Measurements from ENCODE around the gene CERKL.

CERKL gene

DNA sequence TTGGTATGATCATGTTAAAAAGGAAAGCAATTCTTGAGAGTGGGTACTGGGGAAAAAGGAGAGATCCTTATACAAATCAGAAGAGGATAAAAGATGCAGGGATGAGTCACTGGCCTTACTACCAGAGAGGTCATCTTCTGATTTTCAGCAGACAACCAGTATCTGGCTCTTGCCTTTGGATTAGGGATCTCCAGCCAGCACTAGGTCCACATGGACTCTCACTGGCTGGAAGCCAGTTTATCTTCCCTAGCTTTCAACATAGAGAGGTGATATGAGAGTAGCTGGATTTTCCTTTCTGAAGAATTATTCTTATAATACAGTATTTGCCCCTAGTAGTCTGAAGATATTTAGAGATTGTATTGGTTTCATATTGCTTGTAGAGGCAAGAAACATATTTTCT is 30.2 kb downstream of the CERKL start:
- no peak for DNase-seq (ENCODE audit: low spot score)

GRCh38 chr2:181623159-181623558 is 33.7 kb downstream of the CERKL start:
- no peak for DNase-seq (ENCODE audit: low spot score)

GRCh38 chr2:181621779-181622490 is 35.0 kb downstream of the CERKL start:
- DNase-seq (ENCODE audit: low spot score): no peak

DNA sequence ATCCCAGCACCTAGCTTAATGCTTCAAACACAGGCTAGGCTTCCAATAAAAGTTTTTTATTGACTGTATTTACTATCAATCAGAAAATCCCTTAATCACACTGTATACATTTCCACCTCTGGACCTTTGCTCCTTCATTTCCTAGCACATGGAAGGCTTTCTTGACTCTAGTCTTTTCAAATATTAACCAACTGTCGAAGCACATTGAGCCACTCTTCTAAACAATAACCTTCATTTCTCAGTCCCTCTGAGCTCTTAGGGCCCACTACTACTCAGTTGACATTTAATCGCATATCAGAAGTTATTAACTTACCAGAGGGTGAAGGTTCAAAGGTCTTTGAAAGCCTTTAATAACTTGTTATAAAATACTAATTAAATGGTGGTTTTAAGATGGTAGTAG is 37.4 kb downstream of the CERKL start:
- no peak for DNase-seq (ENCODE audit: low spot score)

- DNase-seq (ENCODE audit: low spot score): no peak
Observed at GRCh38 chr2:181616715-181617114, 40.2 kb downstream of the CERKL start.

DNA sequence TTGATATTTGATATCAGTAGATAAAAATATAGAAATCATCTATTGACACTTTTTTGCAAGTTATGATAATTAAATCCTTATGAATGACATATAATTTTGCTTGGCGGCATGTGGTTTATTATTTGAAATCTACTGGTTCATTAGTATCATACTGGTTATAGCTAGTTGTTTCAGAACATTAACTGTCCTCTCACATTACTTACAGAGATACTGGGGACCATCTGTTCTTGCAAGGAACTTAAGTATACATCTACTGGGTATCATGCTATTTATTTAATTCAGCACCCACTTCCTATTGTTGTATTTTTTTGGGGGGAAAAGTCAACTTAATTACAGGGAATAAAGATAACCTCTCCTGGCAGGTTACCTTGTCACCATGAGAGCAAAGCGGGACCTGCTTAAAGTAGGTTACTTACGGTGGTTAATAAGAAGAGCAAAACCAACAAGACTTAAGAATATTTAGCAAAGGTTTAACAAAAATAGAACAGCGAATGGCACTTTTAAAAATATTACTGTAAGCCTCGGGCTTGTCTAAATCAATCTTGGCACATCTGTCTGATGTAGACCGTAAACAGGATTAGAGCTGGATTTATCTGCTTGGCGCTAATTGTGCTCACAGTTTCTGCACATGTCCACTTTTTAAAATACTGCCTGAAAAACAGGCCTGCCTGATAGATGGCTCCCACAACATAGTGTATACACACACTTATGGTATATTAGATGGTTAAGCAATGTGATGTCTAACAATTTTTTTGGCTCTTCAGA is 41.8 kb downstream of the CERKL start:
- DNase-seq (ENCODE audit: low spot score): no peak

DNA sequence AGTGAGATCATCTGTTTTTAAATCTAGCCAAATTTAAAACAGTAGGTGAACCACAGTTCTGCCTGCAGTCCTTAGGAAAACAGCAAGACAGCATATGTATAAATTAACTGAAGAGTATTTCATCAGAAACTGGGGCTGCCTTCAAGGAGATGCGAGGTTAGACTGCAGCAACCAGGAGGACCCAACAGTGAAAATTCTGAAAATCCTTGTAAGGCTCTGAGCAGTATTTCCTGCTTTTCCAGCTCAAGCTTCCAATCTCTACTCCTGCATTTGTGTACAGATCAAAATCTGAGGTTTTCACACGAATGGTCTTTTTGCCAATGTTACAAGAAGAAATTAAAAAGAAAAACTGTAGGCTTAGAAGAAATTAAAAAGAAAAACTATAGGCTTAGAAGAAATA is 43.7 kb downstream of the CERKL start:
- DNase-seq (ENCODE audit: low spot score): no peak

GRCh38 chr2:181607629-181608590 is 49.0 kb downstream of the CERKL start:
- DNase-seq (ENCODE audit: low spot score): no peak

GRCh38 chr2:181605889-181606837 is 50.7 kb downstream of the CERKL start:
- DNase-seq (ENCODE audit: low spot score): no peak

DNA sequence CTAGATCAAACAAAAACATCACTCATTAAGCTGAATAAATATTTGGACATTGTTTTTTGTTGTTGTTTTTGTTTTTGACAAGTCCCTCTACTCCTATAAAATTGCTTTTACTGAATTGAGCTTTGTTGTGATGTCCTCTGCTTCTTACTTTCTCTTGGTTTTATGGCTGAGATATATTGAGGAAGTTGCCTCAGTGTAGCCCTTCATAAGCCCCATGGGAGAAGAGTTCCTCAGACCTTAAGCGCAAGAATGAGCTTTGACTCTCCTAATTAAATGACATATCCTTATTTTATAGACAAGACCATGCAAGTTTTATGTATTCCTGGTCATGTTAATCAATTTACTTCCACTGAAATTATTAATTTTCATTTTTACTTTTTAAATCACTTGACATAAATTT is 54.9 kb downstream of the CERKL start:
- no peak for DNase-seq (ENCODE audit: low spot score)

DNA sequence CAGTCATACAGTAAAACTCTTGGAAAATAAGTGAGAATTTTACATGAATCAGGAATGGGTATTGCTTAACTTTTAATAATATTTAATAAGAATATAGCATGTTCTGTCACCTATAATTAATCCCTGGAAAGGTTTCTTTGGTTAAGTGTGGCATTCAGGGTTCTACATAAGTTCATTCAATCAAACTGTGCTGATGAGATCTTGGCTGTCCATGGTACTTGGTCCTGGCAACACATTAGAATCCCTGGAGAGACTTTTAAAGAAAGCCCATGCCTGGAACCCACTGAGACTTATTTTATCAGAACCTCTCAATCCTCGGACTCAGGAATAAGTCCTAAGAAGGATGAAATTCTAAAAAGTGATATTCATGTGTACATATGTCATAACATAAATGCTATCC is 60.3 kb downstream of the CERKL start:
- no peak for DNase-seq (ENCODE audit: low spot score)

- DNase-seq (ENCODE audit: low spot score): no peak
Observed at GRCh38 chr2:181594322-181594721, 62.6 kb downstream of the CERKL start.

- DNase-seq (ENCODE audit: low spot score): no peak
Observed at GRCh38 chr2:181589779-181590178, 67.1 kb downstream of the CERKL start.

GRCh38 chr2:181588546-181588945 is 68.4 kb downstream of the CERKL start:
- DNase-seq (ENCODE audit: low spot score): no peak

GRCh38 chr2:181586569-181587081 is 70.3 kb downstream of the CERKL start:
- DNase-seq (ENCODE audit: low spot score): peak; percentile 39

- no peak for DNase-seq (ENCODE audit: low spot score)
Observed at GRCh38 chr2:181585732-181586131, 71.2 kb downstream of the CERKL start.

- no peak for DNase-seq (ENCODE audit: low spot score)
Observed at GRCh38 chr2:181581534-181581933, 75.4 kb downstream of the CERKL start.

DNA sequence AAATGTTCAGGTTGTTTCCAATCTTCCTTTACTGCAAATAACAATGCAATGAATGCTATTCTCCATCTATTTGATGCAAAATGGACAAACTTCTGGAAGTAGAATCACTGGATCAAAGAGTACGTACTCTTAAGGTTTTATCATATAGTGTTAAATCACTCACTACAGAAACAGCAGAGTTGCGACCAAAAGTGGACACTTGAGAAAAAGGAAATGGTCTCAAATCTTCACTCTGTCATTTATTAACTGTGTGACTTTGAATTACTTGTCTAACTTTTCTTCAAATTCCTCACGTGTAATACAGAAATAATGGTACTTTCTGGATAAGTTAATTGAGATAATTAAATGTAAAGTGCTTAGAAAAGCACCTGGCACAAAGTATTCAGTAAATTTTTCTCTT is 78.1 kb downstream of the CERKL start:
- DNase-seq (ENCODE audit: low spot score): no peak

GRCh38 chr2:181576431-181576830 is 80.5 kb downstream of the CERKL start:
- DNase-seq (ENCODE audit: low spot score): no peak

DNA sequence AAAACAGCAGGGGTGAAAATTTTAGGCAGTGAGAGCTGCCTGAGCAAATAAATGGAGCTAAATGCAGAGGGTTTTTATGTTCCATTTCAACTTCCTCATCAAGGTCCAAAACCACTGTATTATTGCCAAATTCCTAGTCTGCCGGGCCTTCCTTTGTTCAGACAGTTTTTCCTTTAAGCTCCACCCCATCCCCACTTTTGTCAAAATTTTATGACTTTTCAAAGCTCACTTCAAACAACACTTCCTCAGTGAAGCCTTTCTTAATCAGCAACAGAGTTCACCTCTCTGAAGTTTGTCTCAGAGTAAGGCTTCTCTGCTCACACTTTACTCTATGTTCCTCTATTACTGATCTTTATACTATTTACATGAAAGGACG is 81.3 kb downstream of the CERKL start:
- no peak for DNase-seq (ENCODE audit: low spot score)

DNA sequence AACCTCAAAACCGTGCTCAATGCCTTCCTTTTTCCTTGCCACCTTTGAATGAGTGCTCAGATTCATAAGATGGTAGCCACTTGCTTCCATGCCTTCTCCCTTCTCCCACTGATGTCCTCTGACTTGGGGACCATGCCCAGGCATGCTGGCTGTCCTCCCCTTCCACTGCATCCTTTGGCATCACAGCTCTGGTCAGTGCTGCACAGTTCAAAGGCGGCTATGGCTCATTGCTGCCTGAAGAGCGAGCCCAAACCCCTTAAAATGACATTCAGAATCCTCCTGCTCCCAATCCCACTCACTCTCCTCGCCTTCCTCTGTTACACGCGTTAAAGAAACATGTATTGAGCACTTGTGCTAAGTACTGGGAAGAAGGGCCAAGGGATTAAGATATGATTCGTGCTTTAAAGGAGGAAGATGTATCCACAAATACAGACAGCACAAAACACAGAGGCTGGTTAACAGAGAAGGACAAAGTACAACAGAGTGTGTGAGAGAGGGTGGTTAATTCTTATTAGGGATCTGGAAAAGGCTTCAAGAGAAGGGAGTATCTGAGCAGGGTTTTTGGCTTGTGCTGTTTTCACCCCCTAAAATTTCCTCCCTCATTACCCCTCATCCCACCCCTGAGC is 81.8 kb downstream of the CERKL start:
- no peak for DNase-seq (ENCODE audit: low spot score)
